ENCODE results near the gene NCOA3. TPM values are rescaled to one million over a fixed set of nuclear protein-coding genes. Genes with fewer than 3 reads are reported as not detected.

NCOA3 gene
- polyA plus RNA-seq, 1 of the 3 experiments (the other 2 are of a cell fraction) = 5.8 TPM

- POLR2A ChIA-PET = no interaction called here
- Histone ChIP-seq H3K9ac (no peak overlapping the region), H2AFZ (ENCODE audit: low read depth) (no peak overlapping the region), H3K4me2 (no peak overlapping the region), H3K27ac (ENCODE audit: low read depth in 2 of 2, low read length in 1 of 2) (no peak overlapping the region), H4K20me1 (ENCODE audit: insufficient read depth) (0 out of 2 replicates have a peak, but pooled peaks cover 3% of the 10 kb centered on the region), H3K9me2 (no peaks in the 10 kb centered on the region), H3K4me1 (ENCODE audit: control insufficient read depth in 1 of 2, insufficient read depth in 2 of 2, low read depth in 1 of 2, low read length in 1 of 2) (no peaks in the 10 kb centered on the region), H3K36me3 (replicated peaks in 1 of 2; ENCODE audit: control insufficient read depth in 1 of 2, insufficient read depth in 2 of 2, low read length in 1 of 2) (no peaks in the 10 kb centered on the region), H3F3A (replicated peaks; ENCODE audit: insufficient read depth) (peaks cover 11% of the 10 kb centered on the region), H3K79me2 (ENCODE audit: insufficient read depth) (peaks cover 50% of the 10 kb centered on the region), H3K9me3 (no peaks in the 10 kb centered on the region), H3K27me3 (ENCODE audit: insufficient read depth) (no peaks in the 10 kb centered on the region), H3K4me3 (ENCODE audit: low read depth in 2 of 2, low read length in 1 of 2) (no peak overlapping the region)
- no peak for DNase-seq
- CTCF ChIA-PET = interaction anchor here (1.2 to 1.4 kb wide), 3 partner anchors 10 to 143 kb away, joined by 3 to 5 read pairs (median 3); no protein-coding TSS in a partner anchor
- TF ChIP-seq RFX5 (IDR thresholded peaks at IDR 0.05; ENCODE audit: low read length) (no peak), EP300 (IDR thresholded peaks at IDR 0.05; ENCODE audit: borderline replicate concordance in 1 of 2, low read depth in 1 of 2, low read length in 1 of 2) (no peak), GATA2 (CRISPR knock-in tag; IDR thresholded peaks at IDR 0.05) (no peak), CHD2 (IDR thresholded peaks at IDR 0.05; ENCODE audit: low read length, partially characterized antibody) (no peak), FOXJ3 (CRISPR knock-in tag; IDR thresholded peaks at IDR 0.05) (no peak), FOSL2 (IDR thresholded peaks at IDR 0.05; ENCODE audit: borderline replicate concordance, low read depth) (no peak), RCOR1 (IDR thresholded peaks at IDR 0.05; ENCODE audit: low read length) (no peak), TEAD4 (IDR thresholded peaks at IDR 0.05; ENCODE audit: borderline replicate concordance, insufficient read depth) (no peak), NFIC (IDR thresholded peaks at IDR 0.05; ENCODE audit: borderline replicate concordance) (no peak), REST (IDR thresholded peaks at IDR 0.05; ENCODE audit: low read depth, low read length) (no peak)
- 95% methylated on average over 5 of the region's 5 CpGs for WGBS (ENCODE audit: low lambda C conversion rate)
Measured at GRCh38 chr20:47527004-47527800, 25.5 kb downstream of the NCOA3 start.

GRCh38 chr20:47529840-47530239 lies 28.2 kb downstream of the NCOA3 start:
- Histone ChIP-seq H3K9me3 (no peaks in the 10 kb centered on the region), H3K36me3 (replicated peaks in 1 of 2; ENCODE audit: control insufficient read depth in 1 of 2, insufficient read depth in 2 of 2, low read length in 1 of 2) (no peaks in the 10 kb centered on the region), H2AFZ (ENCODE audit: low read depth) (no peak overlapping the region), H3K4me2 (no peak overlapping the region), H3K4me1 (ENCODE audit: control insufficient read depth in 1 of 2, insufficient read depth in 2 of 2, low read depth in 1 of 2, low read length in 1 of 2) (no peaks in the 10 kb centered on the region), H3F3A (replicated peaks; ENCODE audit: insufficient read depth) (peaks cover 3% of the 10 kb centered on the region), H3K27ac (ENCODE audit: low read depth in 2 of 2, low read length in 1 of 2) (no peak overlapping the region), H3K79me2 (ENCODE audit: insufficient read depth) (peaks cover 38% of the 10 kb centered on the region), H3K4me3 (ENCODE audit: low read depth in 2 of 2, low read length in 1 of 2) (no peak overlapping the region), H4K20me1 (ENCODE audit: insufficient read depth) (0 out of 2 replicates have a peak, but pooled peaks cover 3% of the 10 kb centered on the region), H3K9me2 (no peaks in the 10 kb centered on the region), H3K27me3 (ENCODE audit: insufficient read depth) (no peaks in the 10 kb centered on the region), H3K9ac (no peak overlapping the region)
- WGBS (ENCODE audit: low lambda C conversion rate) = 93% methylated on average over 2 of the region's 2 CpGs
- POLR2A ChIA-PET = no interaction called here
- no peak for TF ChIP-seq SMC3 (IDR thresholded peaks at IDR 0.05; ENCODE audit: low read depth, low read length)
- CTCF ChIA-PET = interaction anchor here (0.9 kb wide), 1 partner anchor 17 kb away, joined by 3 read pairs; no protein-coding TSS in a partner anchor
- no peak for DNase-seq

Measured in SK-N-SH (cell line).